ENCODE results near the gene C19orf53. TPM values are rescaled to one million over a fixed set of nuclear protein-coding genes. Genes with fewer than 3 reads are reported as not detected.
A peak's percentile ranks its signal among the peaks of the same experiment; 100 is the strongest.

Gene C19orf53
- total and polyA plus RNA-seq, 2 of the 13 experiments (the other 11 are each of a cell fraction or from before 2014, with no cell fraction given) = 129 to 130 TPM

- TF ChIP-seq IRF9 (CRISPR knock-in tag; IDR thresholded peaks at IDR 0.05; ENCODE audit: borderline replicate concordance) = peak; percentile 92
- TF ChIP-seq ZBTB25 (CRISPR knock-in tag; IDR thresholded peaks at IDR 0.05) = peak; percentile 91; the same call in 1 of the 2 replicates
- 0 out of 2 replicates have a peak, but pooled peaks have one; percentile 43 for TF ChIP-seq JUN (CRISPR knock-in tag; IDR thresholded peaks at IDR 0.05)
- 0 out of 2 replicates have a peak, but pooled peaks have one; percentile 28 for TF ChIP-seq ARID3A (IDR thresholded peaks at IDR 0.05; ENCODE audit: low read depth, low read length)
- no peak for TF ChIP-seq MBNL3 (CRISPR knock-in tag; conservative IDR thresholded peaks at IDR 0.05)
- peak; percentile 73 for TF ChIP-seq ZNF331 (CRISPR knock-in tag; IDR thresholded peaks at IDR 0.05)
- TF ChIP-seq ZNF75D (CRISPR knock-in tag; IDR thresholded peaks at IDR 0.05; ENCODE audit: borderline replicate concordance) = no peak
- TF ChIP-seq ZFP90 (CRISPR knock-in tag; IDR thresholded peaks at IDR 0.05; ENCODE audit: borderline replicate concordance) = 0 out of 2 replicates have a peak, but pooled peaks have one; percentile 74
- TF ChIP-seq MTERF4 (CRISPR knock-in tag; IDR thresholded peaks at IDR 0.05) = 0 out of 2 replicates have a peak, but pooled peaks have one; percentile 33
- no peak for TF ChIP-seq HOMEZ (CRISPR knock-in tag; IDR thresholded peaks at IDR 0.05; ENCODE audit: low read depth)
- TF ChIP-seq RBM22 (optimal IDR thresholded peaks at IDR 0.05; ENCODE audit: low read length) = peak; percentile 88
- TF ChIP-seq ZNF430 (CRISPR knock-in tag; IDR thresholded peaks at IDR 0.05) = peak; percentile 84; the same call in 1 of the 2 replicates
- no peak for TF ChIP-seq E2F1 (CRISPR knock-in tag; IDR thresholded peaks at IDR 0.05)
- no peak for TF ChIP-seq DPF2 (CRISPR knock-in tag; IDR thresholded peaks at IDR 0.05; ENCODE audit: borderline replicate concordance, low read depth)
- peak; percentile 73; the same call in 1 of the 2 replicates for TF ChIP-seq ZBTB26 (CRISPR knock-in tag; IDR thresholded peaks at IDR 0.05; ENCODE audit: borderline replicate concordance)
Observed at GRCh38 chr19:13774217-13775191, at the start of gene C19orf53 (continued).

All from HepG2 (cell line).